HG03064 (cell line): ENCODE results near the gene PIPOX.

ENCODE experiments used
- ATAC-seq: cut with Tn5 transposase; IDR thresholded peaks from one replicate; pipeline ENCODE4 v1.9.1; 2021; ENCODE audit warnings: low read depth; ENCODE audit not compliant: unreplicated experiment

Gene PIPOX

GRCh38 chr17:29093090-29093871 lies 50.3 kb downstream of the PIPOX start:
- no peak for ATAC-seq

- no peak for ATAC-seq
These were observed 51.3 kb downstream of the PIPOX start for GRCh38 chr17:29094101-29094708.

DNA sequence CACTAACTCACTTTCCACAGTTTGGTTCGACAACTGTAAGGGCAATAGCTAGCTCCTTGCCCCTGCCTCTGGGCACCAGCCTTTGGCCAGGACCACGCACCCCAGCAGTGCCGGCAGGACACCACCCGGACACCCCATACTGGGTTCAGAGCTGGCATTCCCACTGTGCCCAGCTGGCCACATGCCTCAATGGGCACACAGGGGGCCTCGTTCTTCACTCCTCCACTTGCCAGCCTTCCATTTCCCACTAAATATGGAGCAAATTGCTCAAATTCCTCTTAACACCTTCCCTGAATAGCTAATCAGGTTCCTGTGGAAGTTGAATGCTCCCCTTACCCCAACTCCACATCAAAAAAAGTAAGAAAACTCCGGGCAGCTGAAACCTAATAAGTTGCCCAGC lies 52.5 kb downstream of the PIPOX start:
- no peak for ATAC-seq

DNA sequence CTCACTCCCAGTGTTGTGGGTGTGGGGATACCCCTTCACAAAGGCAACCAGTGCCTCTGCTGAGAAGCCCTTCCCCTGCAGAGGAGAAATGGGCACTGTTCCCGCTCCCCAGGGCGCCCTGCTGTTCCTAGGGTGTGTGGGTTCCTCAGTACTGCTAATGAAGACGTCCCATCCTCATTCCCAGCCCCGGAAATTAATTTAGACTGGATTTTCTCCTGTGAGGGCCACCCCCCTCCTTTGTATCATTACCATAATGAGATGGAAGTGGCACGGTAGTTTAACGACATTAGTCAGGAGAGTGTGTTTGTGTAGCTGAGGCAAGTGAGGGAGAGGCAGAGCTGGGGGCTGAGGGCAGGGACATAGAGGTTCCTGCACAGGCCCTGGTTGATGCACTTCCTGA lies 53.2 kb downstream of the PIPOX start:
- no peak for ATAC-seq

- ATAC-seq: no peak
These were observed 56.6 kb downstream of the PIPOX start for GRCh38 chr17:29099527-29099926.

DNA sequence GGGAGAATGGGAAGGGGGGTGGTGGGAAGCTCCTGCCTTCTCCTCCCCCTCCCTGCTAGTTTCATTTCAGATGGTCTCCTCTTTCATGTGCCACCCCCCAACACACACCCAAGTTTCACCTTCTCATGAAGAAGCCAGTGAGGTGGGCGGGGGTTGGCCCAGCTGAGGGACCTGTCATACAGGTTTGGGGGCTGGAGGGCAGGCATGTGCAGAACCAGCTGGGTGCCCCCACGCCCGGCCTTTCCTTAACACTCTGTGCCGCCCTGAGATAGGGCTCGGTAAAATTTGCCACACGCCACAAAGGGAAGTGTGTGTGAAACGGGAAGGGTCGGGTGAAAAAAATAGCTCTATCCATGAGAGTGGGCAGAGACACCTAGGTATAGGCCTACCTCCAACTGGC lies 57.4 kb downstream of the PIPOX start:
- ATAC-seq: no peak

DNA sequence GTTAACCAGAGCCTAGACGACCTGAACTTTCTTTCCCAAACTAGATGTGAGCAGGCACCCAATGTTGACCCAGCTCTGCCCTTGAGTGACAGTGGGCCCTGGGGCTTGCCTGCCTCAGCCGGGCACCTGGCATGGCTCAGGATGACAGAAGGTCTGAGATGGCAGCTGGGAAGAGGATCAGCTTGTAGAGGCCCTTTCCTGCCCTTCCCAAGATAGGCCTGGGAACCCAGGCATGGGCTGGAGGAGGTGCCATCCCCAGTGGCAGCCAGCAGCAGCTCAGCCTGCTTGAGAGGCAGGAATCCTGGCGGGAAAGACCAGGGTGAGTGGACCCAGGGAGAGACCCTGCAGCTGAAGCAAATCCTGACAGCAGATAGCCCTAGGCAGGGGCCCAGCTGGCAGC lies 59.1 kb downstream of the PIPOX start:
- no peak for ATAC-seq

- no peak for ATAC-seq
These were observed 59.8 kb downstream of the PIPOX start for GRCh38 chr17:29102741-29103181.

- ATAC-seq: no peak
These were observed 60.4 kb downstream of the PIPOX start for GRCh38 chr17:29103341-29103740.
